ENCODE results near the gene HIBADH. TPM values are rescaled to one million over a fixed set of nuclear protein-coding genes. Genes with fewer than 3 reads are reported as not detected.
"Not testable (repeated sequence)": the region's sequence is repeated elsewhere in the genome, so short reads cannot be mapped to it uniquely, and the experiment has no call there.

Gene HIBADH
- total and polyA plus RNA-seq, 9 of the 15 experiments (the other 6 are each of a cell fraction or from before 2014, with no cell fraction given), result 10.7 to 67.8 (median 36.9) TPM

DNA sequence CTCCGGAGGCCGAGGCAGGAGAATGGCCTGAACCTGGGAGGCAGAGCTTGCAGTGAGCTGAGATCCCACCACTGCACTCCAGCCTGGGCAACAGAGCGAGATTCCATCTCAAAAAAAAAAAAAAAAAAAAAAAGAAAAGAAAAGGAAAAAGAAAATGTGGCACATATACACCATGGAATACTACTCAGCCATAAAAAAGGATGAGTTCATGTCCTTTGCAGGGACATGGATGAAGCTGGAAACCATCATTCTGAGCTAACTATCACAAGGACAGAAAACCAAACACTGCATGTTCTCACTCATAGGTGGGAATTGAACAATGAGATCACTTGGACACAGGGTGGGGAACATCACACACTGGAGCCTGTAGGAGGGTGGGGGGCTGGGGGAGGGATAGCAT is 11.4 kb upstream of the HIBADH start:
- H3K79me2 ChIP-seq (ENCODE audit: control insufficient read depth, insufficient read depth, low read length); H3K36me3 ChIP-seq (ENCODE audit: control insufficient read depth, insufficient read depth, low read length); H3K27ac ChIP-seq (ENCODE audit: extremely low read depth, low read depth, low read length); CTCF ChIA-PET (ENCODE audit: low intra/inter-chr PET ratio); H4K20me1 ChIP-seq (replicated peaks; ENCODE audit: control insufficient read depth, insufficient read depth, low read length); ATAC-seq; H3K4me2 ChIP-seq (ENCODE audit: insufficient read depth, low read length); intact Hi-C loops (cut with micrococcal nuclease); H3K27me3 ChIP-seq (ENCODE audit: control insufficient read depth in 2 of 2, insufficient read depth in 2 of 2, low read length in 2 of 2); H3K9me3 ChIP-seq (replicated peaks; ENCODE audit: control insufficient read depth, insufficient read depth, low read depth, low read length); FAIRE-seq; H2AFZ ChIP-seq (ENCODE audit: low read depth, low read length); POLR2A ChIA-PET; DNase-seq (ENCODE audit: extremely low read depth in 1 of 4, low spot score in 3 of 4); H3K9ac ChIP-seq (ENCODE audit: insufficient read depth in 1 of 2, low read depth in 2 of 2, low read length in 2 of 2); BruUV-seq (replicated peaks); H3K9me1 ChIP-seq (ENCODE audit: control insufficient read depth, insufficient read depth, low read length); H3K4me3 ChIP-seq; in situ Hi-C loops (cut with MboI): not testable (repeated sequence)
- peaks cover 0 to 29% of the 10 kb centered on the region in 2 experiments; a peak in 3 of 5 replicates for H3K4me1 ChIP-seq (replicated peaks in 1 of 2; ENCODE audit: control insufficient read depth in 2 of 2, insufficient read depth in 2 of 2, low read length in 2 of 2)
- TF ChIP-seq ZNF146 (CRISPR knock-in tag; IDR thresholded peaks at IDR 0.05; ENCODE audit: unreplicated experiment), result peak; percentile 66
- 100% methylated on average over 1 of the region's 3 CpGs for WGBS (ENCODE audit: insufficient coverage, low coverage, missing lambda C conversion rate)

- Histone ChIP-seq H3K36me3 (ENCODE audit: control insufficient read depth, insufficient read depth, low read length) (no peaks in the 10 kb centered on the region), H4K20me1 (replicated peaks; ENCODE audit: control insufficient read depth, insufficient read depth, low read length) (no peaks in the 10 kb centered on the region), H3K9me1 (ENCODE audit: control insufficient read depth, insufficient read depth, low read length) (no peaks in the 10 kb centered on the region), H3K4me1 (replicated peaks in 1 of 2; ENCODE audit: control insufficient read depth in 2 of 2, insufficient read depth in 2 of 2, low read length in 2 of 2) (peaks cover 0 to 10% of the 10 kb centered on the region in 2 experiments; a peak in 2 of 5 replicates), H3K9ac (ENCODE audit: insufficient read depth in 1 of 2, low read depth in 2 of 2, low read length in 2 of 2) (no peak overlapping the region), H3K27me3 (ENCODE audit: control insufficient read depth in 2 of 2, insufficient read depth in 2 of 2, low read length in 2 of 2) (no peaks in the 10 kb centered on the region), H3K27ac (ENCODE audit: extremely low read depth, low read depth, low read length) (no peak overlapping the region), H3K4me3 (no peak overlapping the region), H3K4me2 (ENCODE audit: insufficient read depth, low read length) (no peak overlapping the region), H3K9me3 (replicated peaks; ENCODE audit: control insufficient read depth, insufficient read depth, low read depth, low read length) (no peaks in the 10 kb centered on the region), H3K79me2 (ENCODE audit: control insufficient read depth, insufficient read depth, low read length) (no peaks in the 10 kb centered on the region), H2AFZ (ENCODE audit: low read depth, low read length) (no peak overlapping the region)
- BruUV-seq (replicated peaks), result no TSS peak
- intact Hi-C loops (cut with micrococcal nuclease) (no loop called here), in situ Hi-C loops (cut with MboI) (no loop called here)
- no peak for ATAC-seq
- DNase-seq (ENCODE audit: extremely low read depth in 1 of 4, low spot score in 3 of 4), result no peak
- FAIRE-seq, result no peak
- 2% methylated on average over 3 of the region's 3 CpGs for WGBS (ENCODE audit: insufficient coverage, low coverage, missing lambda C conversion rate)
- ChIA-PET POLR2A (interaction anchor here (0.6 kb wide), 1 partner anchor 9 kb away, joined by 5 read pairs; the partner anchor contains the start of gene HIBADH), CTCF (ENCODE audit: low intra/inter-chr PET ratio) (no interaction called here)
- TF ChIP-seq MYC (IDR thresholded peaks at IDR 0.05; ENCODE audit: low read depth, low read length) (no peak), MYC (CRISPR knock-in tag; IDR thresholded peaks at IDR 0.05; ENCODE audit: borderline replicate concordance, low read depth) (no peak), SIX5 (IDR thresholded peaks at IDR 0.05; ENCODE audit: borderline replicate concordance in 1 of 2, insufficient read depth in 1 of 2, low read depth in 1 of 2, low read length in 2 of 2) (no peak), ATF7 (IDR thresholded peaks at IDR 0.05) (peak; percentile 42; the same call in 1 of the 2 replicates), ATF3 (IDR thresholded peaks at IDR 0.05) (peak; percentile 63), ATF3 (CRISPR knock-in tag; conservative IDR thresholded peaks at IDR 0.05) (no peak)
These were observed 9.0 kb upstream of the HIBADH start for GRCh38 chr7:27671675-27672074.
